A549 (cell line): ENCODE results near the gene CAB39. TPM values are rescaled to one million over a fixed set of nuclear protein-coding genes. Genes with fewer than 3 reads are reported as not detected.

Experiments used
- ATAC-seq, 2 experiments: fragments of 200-7000 bp in 1 of 2; fragments of >200 bp in 1 of 2; cut with Nextera tagmentation in 1 of 2; cut with Tn5 transposase in 1 of 2; 3 replicates each; pipeline versions ENCODE4 v1.8.0 to v1.9.1; 2018 to 2020; ENCODE audit warnings: mild to moderate bottlenecking in 1 of 2, moderate library complexity in 1 of 2
- CTCF ChIA-PET: fragments of 300-600 bp; sonication (Branson Sonifier 250); formaldehyde crosslinking; extraction: SDS; loops from one replicate; lab custom pipeline; 2021; ENCODE audit warnings: antibody characterized with exemption, inconsistent platforms; lab: Yijun Ruan, JAX
- POLR2A ChIA-PET: fragments of 350-600 bp; formaldehyde crosslinking; extraction: SDS; loops from one replicate; lab custom pipeline; 2021; ENCODE audit warnings: antibody characterized with exemption, inconsistent platforms; lab: Yijun Ruan, JAX
- DNase-seq, 2 experiments: peaks; one replicate each; pipeline versions ENCODE4 v3.0.0 to v3.0.0-alpha.2; 2011 to 2016; ENCODE audit warnings: low read depth in 1 of 2, low spot score in 1 of 2
- FAIRE-seq: peaks from 2 replicates; lab custom pipeline; 2011; peaks lifted over from hg19 to GRCh38; lab: Jason Lieb, UNC
- H3K27ac ChIP-seq, 2 experiments: fragments of >200 bp; sonication (Bioruptor Twin); formaldehyde crosslinking; 3 replicates each; pipeline ENCODE4 v1.5.1; 2016 to 2017
- H3K4me1 ChIP-seq: fragments of >200 bp; sonication (Bioruptor Twin); formaldehyde crosslinking; 3 replicates; pipeline ENCODE4 v1.6.1; 2016
- H3K4me2 ChIP-seq: fragments of >200 bp; sonication (Bioruptor Twin); formaldehyde crosslinking; 3 replicates; pipeline ENCODE4 v1.6.1; 2016
- H3K4me3 ChIP-seq: fragments of >200 bp; sonication (Bioruptor Twin); formaldehyde crosslinking; 3 replicates; pipeline ENCODE4 v1.5.1; 2016
- H3K9me3 ChIP-seq: fragments of >200 bp; sonication (Bioruptor Twin); formaldehyde crosslinking; 3 replicates; pipeline ENCODE4 v1.6.1; 2016
- BHLHE40 ChIP-seq: IDR thresholded peaks from 2 replicates; pipeline ENCODE4 v1.6.1; 2012; ENCODE audit warnings: low read depth, low read length, inconsistent platforms
- CBX2 ChIP-seq: fragments of 200-600 bp; sonication (generic); IDR thresholded peaks from 2 replicates; pipeline ENCODE4 v1.6.1; 2016; ENCODE audit warnings: low read depth, mild to moderate bottlenecking, borderline replicate concordance
- CBX8 ChIP-seq: fragments of 200-600 bp; sonication (generic); IDR thresholded peaks from 2 replicates; pipeline ENCODE4 v1.6.1; 2016
- CEBPB ChIP-seq, 2 experiments: fragments of >200 bp in 1 of 2; sonication (Bioruptor Twin) in 1 of 2; formaldehyde crosslinking in 1 of 2; IDR thresholded peaks; 2 replicates each; pipeline ENCODE4 v1.6.1; 2012 to 2016
- CHD2 ChIP-seq: fragments of 150-350 bp; IDR thresholded peaks from 2 replicates; pipeline ENCODE4 v1.6.1; 2014; ENCODE audit warnings: low read length; ENCODE audit not compliant: partially characterized antibody
- CHD4 ChIP-seq: fragments of 200-600 bp; sonication (generic); IDR thresholded peaks from 2 replicates; pipeline ENCODE4 v1.6.1; 2016; ENCODE audit warnings: antibody characterized with exemption, mild to moderate bottlenecking, borderline replicate concordance
- EP300 ChIP-seq, 2 experiments: fragments of >200 bp; sonication (Bioruptor Twin); formaldehyde crosslinking; IDR thresholded peaks; 2 replicates in 1 of 2; 3 replicates in 1 of 2; pipeline ENCODE4 v1.6.1; 2016 to 2017
- FOSB ChIP-seq: fragments of 250-450 bp; sonication (Bioruptor Pico); IDR thresholded peaks from 2 replicates; pipeline ENCODE4 v1.5.0; 2020; ENCODE audit warnings: mild to moderate bottlenecking, moderate library complexity
- FOXS1 ChIP-seq: fragments of 250-450 bp; sonication (Bioruptor Pico); IDR thresholded peaks from 2 replicates; pipeline ENCODE4 v1.5.0; 2020; ENCODE audit warnings: mild to moderate bottlenecking, moderate library complexity
- GATA3 ChIP-seq: IDR thresholded peaks from 2 replicates; pipeline ENCODE4 v1.6.1; 2012; ENCODE audit warnings: borderline replicate concordance
- HDAC2 ChIP-seq: fragments of 200-600 bp; sonication (generic); IDR thresholded peaks from 2 replicates; pipeline ENCODE4 v1.6.1; 2016
- HEYL ChIP-seq: fragments of 250-450 bp; sonication (Bioruptor Pico); IDR thresholded peaks from 2 replicates; pipeline ENCODE4 v1.8.0; 2021; ENCODE audit warnings: mild to moderate bottlenecking, moderate library complexity
- HOXB5 ChIP-seq: fragments of 250-450 bp; sonication (Bioruptor Pico); IDR thresholded peaks from 2 replicates; pipeline ENCODE4 v1.5.0; 2020; ENCODE audit warnings: mild to moderate bottlenecking, moderate library complexity
- JUN ChIP-seq, 2 experiments: fragments of >200 bp; sonication (Bioruptor Twin); formaldehyde crosslinking; IDR thresholded peaks; 2 replicates in 1 of 2; 3 replicates in 1 of 2; pipeline ENCODE4 v1.6.1; 2016 to 2017
- JUNB ChIP-seq: fragments of >200 bp; sonication (Bioruptor Twin); formaldehyde crosslinking; IDR thresholded peaks from 2 replicates; pipeline ENCODE4 v1.6.1; 2016
- KDM1A ChIP-seq: fragments of 200-600 bp; sonication (generic); IDR thresholded peaks from 2 replicates; pipeline ENCODE4 v1.6.1; 2016; ENCODE audit warnings: low read depth, mild to moderate bottlenecking
- MYC ChIP-seq: IDR thresholded peaks from 2 replicates; pipeline ENCODE4 v1.6.1; 2012; ENCODE audit warnings: mild to moderate bottlenecking, inconsistent platforms, low read length, improper control_type of control experiment, borderline replicate concordance
- NFE2L2 ChIP-seq: fragments of 150-350 bp; conservative IDR thresholded peaks from 2 replicates; pipeline ENCODE4 v1.6.1; 2014; ENCODE audit warnings: low read length
- NPAS2 ChIP-seq: fragments of 250-450 bp; sonication (Bioruptor Pico); IDR thresholded peaks from 2 replicates; pipeline ENCODE4 v1.8.0; 2022; ENCODE audit warnings: mild to moderate bottlenecking, moderate library complexity, borderline replicate concordance
- NR3C1 ChIP-seq: fragments of >200 bp; sonication (Bioruptor Twin); formaldehyde crosslinking; IDR thresholded peaks from 3 replicates; pipeline ENCODE4 v1.6.1; 2017
- PHF8 ChIP-seq: fragments of 200-600 bp; sonication (generic); IDR thresholded peaks from 2 replicates; pipeline ENCODE4 v1.6.1; 2016; ENCODE audit warnings: low read depth, mild to moderate bottlenecking, antibody characterized with exemption, moderate library complexity, borderline replicate concordance
- POLR2A ChIP-seq: IDR thresholded peaks from 2 replicates; pipeline ENCODE4 v1.6.1; 2012; ENCODE audit warnings: mild to moderate bottlenecking, low read length
- RCOR1 ChIP-seq: fragments of 150-350 bp; IDR thresholded peaks from 2 replicates; pipeline ENCODE4 v1.6.1; 2014; ENCODE audit warnings: antibody characterized with exemption, low read length, low read depth
- RNF2 ChIP-seq: fragments of 200-600 bp; sonication (generic); IDR thresholded peaks from 2 replicates; pipeline ENCODE4 v1.6.1; 2016; ENCODE audit warnings: low read depth, mild to moderate bottlenecking, antibody characterized with exemption, moderate library complexity, borderline replicate concordance
- TFCP2L1 ChIP-seq: fragments of 250-450 bp; sonication (Bioruptor Pico); IDR thresholded peaks from 2 replicates; pipeline ENCODE4 v1.5.0; 2021; ENCODE audit warnings: mild to moderate bottlenecking
- ZNF302 ChIP-seq: fragments of 250-450 bp; sonication (Bioruptor Pico); IDR thresholded peaks from 2 replicates; pipeline ENCODE4 v1.9.0; 2021; ENCODE audit warnings: inconsistent platforms, mild to moderate bottlenecking, moderate library complexity
- WGBS: methylation state at CpG from one replicate; pipeline ENCODE4 v1.1.6; 2017; ENCODE audit errors: missing lambda C conversion rate; 5-methylcytosine and 5-hydroxymethylcytosine counted together
- polyA plus RNA-seq, 4 experiments: library from polyadenylated mRNA; depleted of rRNA in 3 of 4; stranded (reverse); fragments of >200 nt; fragmentation: RNase III in 1 of 4; extraction: RNeasy Plus Mini Kit Qiagen cat#74134 plus additional on column Dnase treatment in 1 of 4; gene quantifications; 2 replicates in 3 of 4; 3 replicates in 1 of 4; pipeline ENCODE4 v1.2.3, GENCODE V29; 2011 to 2017
- TF ChIP-seq, protein P1 (sequence below): fragments of 250-450 bp; sonication (Bioruptor Pico); IDR thresholded peaks from 2 replicates; pipeline ENCODE4 v1.5.0; 2021; ENCODE audit warnings: mild to moderate bottlenecking, moderate library complexity, borderline replicate concordance
- TF ChIP-seq, protein P2 (sequence below): IDR thresholded peaks from 2 replicates; pipeline ENCODE4 v1.6.1; 2012

Gene CAB39
- polyA plus RNA-seq, 2 of the 4 experiments (the other 2 are of a cell fraction): 28.4 to 54.2 TPM

DNA sequence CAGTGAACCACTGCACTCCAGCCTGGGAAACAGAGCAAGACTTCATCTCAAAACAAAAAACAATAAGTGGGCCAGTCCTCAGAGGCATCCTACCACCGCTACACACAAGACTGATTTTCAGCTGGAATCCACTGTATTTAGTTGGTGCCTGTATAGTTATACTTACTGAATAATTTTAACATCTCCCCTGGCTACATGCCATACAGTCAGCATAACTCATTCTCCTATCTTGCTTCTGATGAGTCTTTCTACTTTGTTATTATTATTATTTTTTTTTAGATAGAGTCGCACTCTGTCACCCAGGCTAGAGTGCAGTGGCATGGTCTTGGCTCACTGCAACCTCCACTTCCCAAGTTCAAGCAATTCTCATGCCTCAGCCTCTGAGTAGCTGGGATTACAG lies 19.9 kb upstream of the CAB39 start (continued):
- TF ChIP-seq CHD4 (no peak), JUNB (no peak), NPAS2 (CRISPR knock-in tag) (no peak)

GRCh38 chr2:230693411-230693810 lies 19.2 kb upstream of the CAB39 start:
- peaks cover 15% of the 10 kb centered on the region for H3K4me1 ChIP-seq

GRCh38 chr2:230694241-230694640 lies 18.4 kb upstream of the CAB39 start:
- ChIA-PET POLR2A (no interaction called here), CTCF (interaction anchor here (1.1 kb wide), 1 partner anchor 104 kb away, joined by 3 read pairs; no protein-coding TSS in a partner anchor)
- ATAC-seq (no peak), FAIRE-seq (no peak), DNase-seq (no peak)
- no peak for TF ChIP-seq GATA3
- TF ChIP-seq RNF2: no peak
- TF ChIP-seq CHD2: no peak
- no peak for TF ChIP-seq JUNB
- TF ChIP-seq HDAC2: no peak
- TF ChIP-seq JUN (IDR thresholded peaks at IDR 0.05): no peak
- TF ChIP-seq, protein P1, sequence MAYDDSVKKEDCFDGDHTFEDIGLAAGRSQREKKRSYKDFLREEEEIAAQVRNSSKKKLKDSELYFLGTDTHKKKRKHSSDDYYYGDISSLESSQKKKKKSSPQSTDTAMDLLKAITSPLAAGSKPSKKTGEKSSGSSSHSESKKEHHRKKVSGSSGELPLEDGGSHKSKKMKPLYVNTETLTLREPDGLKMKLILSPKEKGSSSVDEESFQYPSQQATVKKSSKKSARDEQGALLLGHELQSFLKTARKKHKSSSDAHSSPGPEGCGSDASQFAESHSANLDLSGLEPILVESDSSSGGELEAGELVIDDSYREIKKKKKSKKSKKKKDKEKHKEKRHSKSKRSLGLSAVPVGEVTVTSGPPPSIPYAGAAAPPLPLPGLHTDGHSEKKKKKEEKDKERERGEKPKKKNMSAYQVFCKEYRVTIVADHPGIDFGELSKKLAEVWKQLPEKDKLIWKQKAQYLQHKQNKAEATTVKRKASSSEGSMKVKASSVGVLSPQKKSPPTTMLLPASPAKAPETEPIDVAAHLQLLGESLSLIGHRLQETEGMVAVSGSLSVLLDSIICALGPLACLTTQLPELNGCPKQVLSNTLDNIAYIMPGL (CRISPR knock-in tag): no peak
- TF ChIP-seq PHF8: no peak
- TF ChIP-seq CHD4: no peak
- no peak for TF ChIP-seq MYC
- TF ChIP-seq HEYL (CRISPR knock-in tag): no peak
- TF ChIP-seq POLR2A: no peak
- no peak for TF ChIP-seq TFCP2L1 (CRISPR knock-in tag)
- TF ChIP-seq NPAS2 (CRISPR knock-in tag): no peak
- no peak for TF ChIP-seq NFE2L2
- TF ChIP-seq CBX8: no peak
- no peak for TF ChIP-seq FOXS1 (CRISPR knock-in tag)
- TF ChIP-seq EP300 (IDR thresholded peaks at IDR 0.05): no peak
- Histone ChIP-seq H3K9me3 (no peaks in the 10 kb centered on the region), H3K4me3 (no peak overlapping the region), H3K4me1 (peaks cover 9% of the 10 kb centered on the region; the same call in 2 of the 3 replicates), H3K27ac (no peak overlapping the region), H3K4me2 (no peak overlapping the region)
- 91% methylated on average over 3 of the region's 3 CpGs for WGBS

More at GRCh38 chr2:230693411-230693810, 19.2 kb upstream of the CAB39 start:
- Histone ChIP-seq H3K4me3 (no peak overlapping the region), H3K4me2 (no peak overlapping the region), H3K9me3 (no peaks in the 10 kb centered on the region), H3K27ac (no peak overlapping the region)
- WGBS: 85% methylated on average over 6 of the region's 6 CpGs
- ATAC-seq (no peak), DNase-seq (no peak), FAIRE-seq (no peak)
- POLR2A ChIA-PET: no interaction called here
- CTCF ChIA-PET: interaction anchor here (1.1 kb wide), 1 partner anchor 105 kb away, joined by 3 read pairs; no protein-coding TSS in a partner anchor
- TF ChIP-seq NPAS2 (CRISPR knock-in tag): no peak
- no peak for TF ChIP-seq CHD4
- TF ChIP-seq KDM1A: no peak
- TF ChIP-seq JUN (IDR thresholded peaks at IDR 0.05): no peak
- no peak for TF ChIP-seq GATA3
- TF ChIP-seq, protein P2, sequence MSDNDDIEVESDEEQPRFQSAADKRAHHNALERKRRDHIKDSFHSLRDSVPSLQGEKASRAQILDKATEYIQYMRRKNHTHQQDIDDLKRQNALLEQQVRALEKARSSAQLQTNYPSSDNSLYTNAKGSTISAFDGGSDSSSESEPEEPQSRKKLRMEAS: no peak
- TF ChIP-seq CBX2: no peak
- no peak for TF ChIP-seq FOSB (CRISPR knock-in tag)
- no peak for TF ChIP-seq CEBPB (IDR thresholded peaks at IDR 0.05)
- no peak for TF ChIP-seq BHLHE40
- no peak for TF ChIP-seq NR3C1
- no peak for TF ChIP-seq HDAC2
- no peak for TF ChIP-seq ZNF302 (CRISPR knock-in tag)
- no peak for TF ChIP-seq RCOR1
- no peak for TF ChIP-seq CHD2
- TF ChIP-seq HOXB5 (CRISPR knock-in tag): no peak
